SK-N-MC (cell line): ENCODE measurements around the gene ANKRD36C.
"Not testable (repeated sequence)": the region's sequence is repeated elsewhere in the genome, so short reads cannot be mapped to it uniquely, and the experiment has no call there.

Experiments
- EZH2 ChIP-seq: fragments of 200-600 bp; sonication (generic); IDR thresholded peaks from one replicate; pipeline ENCODE4 v1.6.1; 2017; ENCODE audit warnings: antibody characterized with exemption
- FOXP2 ChIP-seq: optimal IDR thresholded peaks from 2 replicates; pipeline ENCODE3; 2011; ENCODE audit warnings: mild to moderate bottlenecking, moderate library complexity; ENCODE audit not compliant: insufficient read depth; ENCODE audit errors: extremely low read length, control extremely low read depth
- POLR2AphosphoS5 ChIP-seq: IDR thresholded peaks from 2 replicates; pipeline ENCODE4 v1.6.1; 2012; ENCODE audit warnings: mild to moderate bottlenecking, low read depth, low read length, borderline replicate concordance

DNA sequence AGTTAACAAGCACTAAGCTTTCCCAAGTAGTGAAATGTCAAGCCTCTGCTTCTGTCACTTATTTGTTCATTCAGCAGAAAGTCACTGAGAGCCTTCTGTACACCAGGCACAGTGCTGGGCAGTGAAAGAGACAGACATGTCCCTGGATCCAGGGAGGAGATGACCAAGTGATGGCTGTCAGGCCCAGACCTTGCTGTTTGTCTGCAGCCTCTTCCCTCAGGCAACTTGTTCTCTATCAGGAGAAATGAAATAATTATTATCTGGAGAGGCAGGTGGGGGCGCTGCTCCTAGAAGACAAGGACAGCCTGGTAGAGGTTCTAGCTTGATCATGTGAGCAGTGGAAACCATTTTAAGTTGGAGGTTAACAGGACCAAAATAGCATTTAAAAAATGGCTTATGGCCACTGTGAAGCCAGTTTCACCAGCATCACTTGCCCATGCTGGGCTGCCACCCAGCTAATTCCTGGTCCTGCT is 21.2 kb upstream of the ANKRD36C start:
- TF ChIP-seq EZH2, POLR2AphosphoS5, FOXP2: not testable (repeated sequence)
